GM12891 (cell line): ENCODE data around the gene DACH2.

ENCODE experiments used
- PAX5 ChIP-seq: IDR thresholded peaks from 2 replicates; pipeline ENCODE4 v1.6.1; 2011; ENCODE audit warnings: low read length, moderate library complexity, mild to moderate bottlenecking; ENCODE audit not compliant: insufficient read depth, severe bottlenecking
- POLR2A ChIP-seq: IDR thresholded peaks from 2 replicates; pipeline ENCODE4 v1.6.1; 2011; ENCODE audit warnings: low read depth, low read length, control low read depth
- POLR2AphosphoS5 ChIP-seq: IDR thresholded peaks from 2 replicates; pipeline ENCODE4 v1.6.1; 2011; ENCODE audit warnings: low read depth, low read length, control low read depth
- POU2F2 ChIP-seq: IDR thresholded peaks from 2 replicates; pipeline ENCODE4 v1.6.1; 2011; ENCODE audit warnings: low read depth, mild to moderate bottlenecking, control low read depth, low read length, moderate library complexity
- TAF1 ChIP-seq: IDR thresholded peaks from 2 replicates; pipeline ENCODE4 v1.6.1; 2011; ENCODE audit warnings: low read depth, low read length, control low read depth

DNA sequence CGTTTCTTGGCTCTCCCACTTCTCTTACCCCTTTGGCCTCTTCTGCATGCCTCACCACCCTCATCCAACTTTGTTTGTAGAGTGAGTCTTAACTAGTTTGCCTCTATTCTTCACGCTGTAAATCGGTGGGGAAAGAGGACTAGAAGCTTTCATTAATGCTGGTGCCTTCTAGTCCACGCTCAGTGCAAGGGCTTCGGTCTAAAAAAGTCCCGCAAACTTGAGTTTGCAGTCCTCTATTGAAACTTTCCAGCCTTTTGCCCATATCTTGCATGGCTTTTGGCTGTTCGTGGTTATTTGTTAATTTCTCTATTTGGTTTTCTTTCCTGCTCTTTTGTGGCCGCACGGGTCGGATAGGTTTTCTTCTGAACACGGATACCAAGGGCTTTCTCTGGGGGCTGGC, 868 bp downstream of the DACH2 start:
- TF ChIP-seq POLR2AphosphoS5 (no peak), POLR2A (no peak), POU2F2 (no peak), TAF1 (no peak), PAX5 (no peak)
